Measurements from ENCODE around the gene PORCN. TPM values are rescaled to one million over a fixed set of nuclear protein-coding genes. Genes with fewer than 3 reads are reported as not detected.

Gene PORCN
- total RNA-seq, 1 experiment from 2014 or later: 11.9 TPM

GRCh38 chrX:48532161-48532560, 23.4 kb downstream of the PORCN start:
- Histone ChIP-seq H3K4me1 (ENCODE audit: insufficient read depth, low read length, poor library complexity, severe bottlenecking) (no peaks in the 10 kb centered on the region), H3K27me3 (replicated peaks; ENCODE audit: insufficient read depth, low read depth, low read length, poor library complexity) (no peaks in the 10 kb centered on the region), H3K4me3 (ENCODE audit: low read depth, low read length, poor library complexity, severe bottlenecking) (no peak overlapping the region), H3K9me3 (ENCODE audit: low read depth, low read length, poor library complexity, severe bottlenecking) (no peaks in the 10 kb centered on the region), H3K36me3 (ENCODE audit: insufficient read depth, low read length, poor library complexity, severe bottlenecking) (peaks cover 9% of the 10 kb centered on the region), H3K27ac (ENCODE audit: low read depth, low read length, poor library complexity, severe bottlenecking) (no peak overlapping the region)
- ChIA-PET POLR2A (ENCODE audit: low non-redundant PET) (no interaction called here), CTCF (no interaction called here)
- intact Hi-C loops (cut with micrococcal nuclease; ENCODE audit: unreplicated experiment): no loop called here
- DNase-seq (ENCODE audit: low spot score): no peak
- BruUV-seq (replicated peaks): no TSS peak
- no peak for TF ChIP-seq EZH2 (IDR thresholded peaks at IDR 0.05; ENCODE audit: borderline replicate concordance, low read depth, low read length, poor library complexity, severe bottlenecking)

- no peaks in the 10 kb centered on the region for H3K27me3 ChIP-seq (replicated peaks; ENCODE audit: insufficient read depth, low read depth, low read length, poor library complexity)
- ChIA-PET POLR2A (ENCODE audit: low non-redundant PET) (no interaction called here), CTCF (no interaction called here)
- intact Hi-C loops (cut with micrococcal nuclease; ENCODE audit: unreplicated experiment): no loop called here
- no peak overlapping the region for H3K27ac ChIP-seq (ENCODE audit: low read depth, low read length, poor library complexity, severe bottlenecking)
- no peak overlapping the region for H3K4me3 ChIP-seq (ENCODE audit: low read depth, low read length, poor library complexity, severe bottlenecking)
- no peak for DNase-seq (ENCODE audit: low spot score)
- TF ChIP-seq EZH2 (IDR thresholded peaks at IDR 0.05; ENCODE audit: borderline replicate concordance, low read depth, low read length, poor library complexity, severe bottlenecking): no peak
- TF ChIP-seq CTCF (conservative IDR thresholded peaks at IDR 0.05; ENCODE audit: low read depth, low read length): no peak
- H3K4me1 ChIP-seq (ENCODE audit: insufficient read depth, low read length, poor library complexity, severe bottlenecking): no peaks in the 10 kb centered on the region
- no TSS peak for BruUV-seq (replicated peaks)
- peaks cover 5% of the 10 kb centered on the region for H3K36me3 ChIP-seq (ENCODE audit: insufficient read depth, low read length, poor library complexity, severe bottlenecking)
- no peaks in the 10 kb centered on the region for H3K9me3 ChIP-seq (ENCODE audit: low read depth, low read length, poor library complexity, severe bottlenecking)
These were observed 24.4 kb downstream of the PORCN start for GRCh38 chrX:48533165-48533564.

DNA sequence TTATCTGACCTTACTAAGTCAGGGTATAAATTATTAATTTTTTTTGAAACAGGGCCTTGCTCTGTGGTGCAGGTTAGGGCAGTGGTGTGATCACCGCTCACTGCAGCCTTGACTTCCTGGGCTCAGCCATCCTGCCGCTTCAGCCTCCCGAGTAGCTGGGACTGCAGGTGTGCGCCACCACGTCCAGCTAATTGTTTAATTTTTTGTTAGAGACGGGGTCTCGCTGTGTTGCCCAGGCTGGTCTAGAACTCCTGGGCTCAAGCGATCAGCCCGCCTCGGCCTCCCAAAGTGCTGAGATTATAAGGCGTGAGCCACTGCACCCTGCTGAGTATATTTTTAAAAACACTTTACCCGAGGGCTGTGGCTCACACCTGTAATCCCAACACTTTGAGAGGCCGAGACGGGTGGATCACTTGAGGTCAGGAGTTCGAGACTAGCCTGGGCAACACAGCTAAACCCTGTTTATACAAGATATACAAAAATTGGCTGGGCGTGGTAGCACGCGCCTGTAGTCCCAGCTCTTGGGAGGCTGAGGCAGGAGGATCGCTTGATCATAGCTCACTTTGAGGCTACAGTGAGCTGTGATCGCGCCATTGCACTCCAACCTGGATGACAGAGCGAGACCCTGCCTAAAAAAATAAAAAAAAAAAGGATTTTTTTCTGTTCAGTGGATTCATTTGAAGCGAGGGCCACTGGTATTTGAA, 30.0 kb downstream of the PORCN start:
- H3K4me1 ChIP-seq (ENCODE audit: insufficient read depth, low read length, poor library complexity, severe bottlenecking): no peaks in the 10 kb centered on the region
- no peaks in the 10 kb centered on the region for H3K9me3 ChIP-seq (ENCODE audit: low read depth, low read length, poor library complexity, severe bottlenecking)
- CTCF ChIA-PET: interaction anchor here (0.6 to 0.7 kb wide), 4 partner anchors 143 to 254 kb away, joined by 5 to 6 read pairs (median 6); no protein-coding TSS in a partner anchor
- H3K4me3 ChIP-seq (ENCODE audit: low read depth, low read length, poor library complexity, severe bottlenecking): no peak overlapping the region
- TF ChIP-seq EZH2 (IDR thresholded peaks at IDR 0.05; ENCODE audit: borderline replicate concordance, low read depth, low read length, poor library complexity, severe bottlenecking) (no peak), CTCF (conservative IDR thresholded peaks at IDR 0.05; ENCODE audit: low read depth, low read length) (no peak)
- intact Hi-C loops (cut with micrococcal nuclease; ENCODE audit: unreplicated experiment): no loop called here
- H3K27ac ChIP-seq (ENCODE audit: low read depth, low read length, poor library complexity, severe bottlenecking): no peak overlapping the region
- H3K27me3 ChIP-seq (replicated peaks; ENCODE audit: insufficient read depth, low read depth, low read length, poor library complexity): no peaks in the 10 kb centered on the region
- H3K36me3 ChIP-seq (ENCODE audit: insufficient read depth, low read length, poor library complexity, severe bottlenecking): no peaks in the 10 kb centered on the region
- no peak for DNase-seq (ENCODE audit: low spot score)
- POLR2A ChIA-PET (ENCODE audit: low non-redundant PET): no interaction called here
- no TSS peak for BruUV-seq (replicated peaks)

Measured in A673 (cell line).